H9 (cell line): ENCODE measurements around the gene F10. TPM values are rescaled to one million over a fixed set of nuclear protein-coding genes. Genes with fewer than 3 reads are reported as not detected.

Experiments used
- DNase-seq: peaks from one replicate; pipeline ENCODE4 v3.0.0-alpha.2; 2017
- H2AFZ ChIP-seq: one replicate; pipeline ENCODE4 v1.6.1; 2013; ENCODE audit warnings: mild to moderate bottlenecking, low read length, control low read depth, moderate library complexity
- H2AK5ac ChIP-seq: 2 replicates; pipeline ENCODE4 v1.6.1; 2013; ENCODE audit warnings: low read length, control low read depth, mixed read lengths; ENCODE audit not compliant: insufficient read length
- H2BK120ac ChIP-seq: one replicate; pipeline ENCODE4 v1.6.1; 2013; ENCODE audit warnings: low read depth, mild to moderate bottlenecking, low read length, control low read depth, inconsistent platforms; ENCODE audit not compliant: poor library complexity, severe bottlenecking
- H2BK12ac ChIP-seq: 2 replicates; pipeline ENCODE4 v1.6.1; 2013; ENCODE audit warnings: low read length, control low read depth, mixed read lengths, low read depth; ENCODE audit not compliant: insufficient read length
- H2BK15ac ChIP-seq: 2 replicates; pipeline ENCODE4 v1.6.1; 2013; ENCODE audit warnings: low read depth, low read length, control low read depth
- H2BK20ac ChIP-seq: one replicate; pipeline ENCODE4 v1.6.1; 2013; ENCODE audit warnings: low read depth, mild to moderate bottlenecking, low read length, control low read depth, inconsistent platforms; ENCODE audit not compliant: poor library complexity, severe bottlenecking
- H2BK5ac ChIP-seq: 2 replicates; pipeline ENCODE4 v1.6.1; 2013; ENCODE audit warnings: low read length, control low read depth, mixed read lengths; ENCODE audit not compliant: insufficient read length
- H3K14ac ChIP-seq: 2 replicates; pipeline ENCODE4 v1.6.1; 2013; ENCODE audit warnings: low read length, control low read depth; ENCODE audit not compliant: insufficient read depth
- H3K18ac ChIP-seq: 2 replicates; pipeline ENCODE4 v1.6.1; 2013; ENCODE audit warnings: low read depth, mild to moderate bottlenecking, mixed read lengths, low read length, control low read depth; ENCODE audit not compliant: insufficient read length
- H3K23ac ChIP-seq: 2 replicates; pipeline ENCODE4 v1.6.1; 2013; ENCODE audit warnings: low read length, control low read depth, mixed read lengths, low read depth; ENCODE audit not compliant: insufficient read length
- H3K23me2 ChIP-seq: 2 replicates; pipeline ENCODE4 v1.6.1; 2013; ENCODE audit warnings: low read depth, mild to moderate bottlenecking, mixed read lengths, low read length, control low read depth; ENCODE audit not compliant: insufficient read length, poor library complexity, severe bottlenecking
- H3K27ac ChIP-seq: 2 replicates; pipeline ENCODE4 v1.5.1; 2013; ENCODE audit warnings: low read length, control low read depth, mixed read lengths, low read depth; ENCODE audit not compliant: insufficient read length
- H3K27me3 ChIP-seq: 2 replicates; pipeline ENCODE4 v1.6.1; 2013; ENCODE audit warnings: low read length, control low read depth, inconsistent platforms; ENCODE audit not compliant: insufficient read depth
- H3K4ac ChIP-seq: 2 replicates; pipeline ENCODE4 v1.6.1; 2013; ENCODE audit warnings: low read depth, mild to moderate bottlenecking, control low read depth, inconsistent platforms, low read length, moderate library complexity
- H3K4me1 ChIP-seq: 2 replicates; pipeline ENCODE4 v1.6.1; 2013; ENCODE audit warnings: low read length, control low read depth, inconsistent platforms; ENCODE audit not compliant: insufficient read depth
- H3K4me2 ChIP-seq: 2 replicates; pipeline ENCODE4 v1.6.1; 2013; ENCODE audit warnings: low read length, control low read depth, mixed read lengths; ENCODE audit not compliant: insufficient read length, insufficient read depth
- H3K56ac ChIP-seq: 2 replicates; pipeline ENCODE4 v1.6.1; 2013; ENCODE audit warnings: low read depth, mild to moderate bottlenecking, mixed read lengths, low read length, control low read depth; ENCODE audit not compliant: insufficient read length
- H3K79me1 ChIP-seq: 2 replicates; pipeline ENCODE4 v1.6.1; 2013; ENCODE audit warnings: low read depth, mild to moderate bottlenecking, moderate library complexity, low read length, control low read depth, inconsistent platforms; ENCODE audit not compliant: insufficient read depth, poor library complexity, severe bottlenecking
- H3K79me2 ChIP-seq: 2 replicates; pipeline ENCODE4 v1.6.1; 2013; ENCODE audit warnings: low read length, control low read depth, inconsistent platforms; ENCODE audit not compliant: insufficient read depth
- H3K9ac ChIP-seq: 2 replicates; pipeline ENCODE4 v1.6.1; 2013; ENCODE audit warnings: low read length, control low read depth, mixed read lengths; ENCODE audit not compliant: insufficient read length; ENCODE audit errors: extremely low read depth
- H3K9me3 ChIP-seq: one replicate; pipeline ENCODE4 v1.6.1; 2013; ENCODE audit warnings: low read depth, low read length, inconsistent platforms; ENCODE audit not compliant: control insufficient read depth
- H3T11ph ChIP-seq: one replicate; pipeline ENCODE4 v1.6.1; 2013; ENCODE audit warnings: mild to moderate bottlenecking, low read length, control low read depth, inconsistent platforms
- H4K20me1 ChIP-seq: one replicate; pipeline ENCODE4 v1.6.1; 2013; ENCODE audit not compliant: control insufficient read depth, insufficient read length, insufficient read depth
- H4K5ac ChIP-seq: 2 replicates; pipeline ENCODE4 v1.6.1; 2013; ENCODE audit warnings: low read depth, mild to moderate bottlenecking, mixed read lengths, low read length, control low read depth; ENCODE audit not compliant: insufficient read length
- H4K8ac ChIP-seq: replicated peaks from 2 replicates; pipeline ENCODE4 v1.6.1; 2013; ENCODE audit warnings: low read length, control low read depth, mixed read lengths, low read depth; ENCODE audit not compliant: insufficient read length
- H4K91ac ChIP-seq: 2 replicates; pipeline ENCODE4 v1.6.1; 2013; ENCODE audit warnings: low read depth, mild to moderate bottlenecking, moderate library complexity, mixed read lengths, low read length, control low read depth; ENCODE audit not compliant: insufficient read length
- H3K27ac Mint-ChIP-seq, 3 experiments: 2 replicates in 2 of 3; 3 replicates in 1 of 3; pipeline ENCODE4 v1.8.0; 2020 to 2021; ENCODE audit warnings: mixed read lengths in 3 of 3, mild to moderate bottlenecking in 1 of 3, moderate library complexity in 1 of 3
- H3K27me3 Mint-ChIP-seq: 2 replicates; pipeline ENCODE4 v1.8.0; 2021; ENCODE audit warnings: low read depth, mild to moderate bottlenecking, moderate library complexity, mixed read lengths
- H3K36me3 Mint-ChIP-seq, 3 experiments: 2 replicates in 2 of 3; 3 replicates in 1 of 3; pipeline ENCODE4 v1.8.0; 2020 to 2021; ENCODE audit warnings: low read depth in 3 of 3, mixed read lengths in 3 of 3; ENCODE audit not compliant: insufficient read depth in 1 of 3
- H3K4me1 Mint-ChIP-seq, 2 experiments: 2 replicates each; pipeline ENCODE4 v1.8.0; 2020; ENCODE audit warnings: mixed read lengths in 2 of 2
- H3K4me3 Mint-ChIP-seq, 2 experiments: 2 replicates in 1 of 2; 3 replicates in 1 of 2; pipeline ENCODE4 v1.8.0; 2020 to 2021; ENCODE audit warnings: mild to moderate bottlenecking in 2 of 2, mixed read lengths in 2 of 2, moderate library complexity in 1 of 2
- H3K9me3 Mint-ChIP-seq, 2 experiments: 2 replicates in 1 of 2; 3 replicates in 1 of 2; pipeline ENCODE4 v1.8.0; 2020; ENCODE audit warnings: mild to moderate bottlenecking in 2 of 2, mixed read lengths in 2 of 2, moderate library complexity in 1 of 2
- CTCF ChIP-seq: fragments of 200-600 bp; sonication (generic); conservative IDR thresholded peaks from 3 replicates; pipeline ENCODE4 v1.8.0; 2021; ENCODE audit warnings: antibody characterized with exemption, mild to moderate bottlenecking
- WGBS: extraction: QIAGEN DNeasy Blood & Tissue Kit; methylation state at CpG from one replicate; pipeline ENCODE4 v1.1.7; 2013; ENCODE audit warnings: missing lambda C conversion rate, low lambda C conversion rate, mixed read lengths; ENCODE audit not compliant: insufficient read length; ENCODE audit errors: extremely low coverage; 5-methylcytosine and 5-hydroxymethylcytosine counted together
- total RNA-seq: library from RNA; stranded (reverse); gene quantifications from 2 replicates; pipeline ENCODE4 v1.2.1, GENCODE V29; 2021

The F10 gene
- total RNA-seq, 1 experiment from 2014 or later, result 1.7 TPM

GRCh38 chr13:113112893-113113845 is 9.4 kb upstream of the F10 start:
- H4K20me1 ChIP-seq, result no peaks in the 10 kb centered on the region
- Mint-ChIP-seq H3K4me3 (no peak overlapping the region), H3K27me3 (peaks cover 39% of the 10 kb centered on the region), H3K4me1 (peaks cover 0 to 4% of the 10 kb centered on the region in 2 experiments; a peak in 1 of 4 replicates), H3K9me3 (peaks cover 3 to 8% of the 10 kb centered on the region in 2 experiments; a peak in 4 of 5 replicates), H3K36me3 (peaks cover 3 to 5% (median 4%) of the 10 kb centered on the region in 3 experiments; a peak in 4 of 7 replicates), H3K27ac (no peak overlapping the region)
- H3K4me1 ChIP-seq, result no peaks in the 10 kb centered on the region
- no peak overlapping the region for H3K18ac ChIP-seq
- no peak overlapping the region for H4K8ac ChIP-seq
- H3K27me3 ChIP-seq, result peaks cover 29% of the 10 kb centered on the region; the same call in 1 of the 2 replicates
- H3K4me2 ChIP-seq, result no peak overlapping the region
- no peak overlapping the region for H2BK15ac ChIP-seq
- no peak overlapping the region for H3K23ac ChIP-seq
- no peak overlapping the region for H2BK120ac ChIP-seq
- H3K9ac ChIP-seq, result no peak overlapping the region
- H4K5ac ChIP-seq, result no peak overlapping the region
- no peaks in the 10 kb centered on the region for H3K9me3 ChIP-seq
- peaks cover 4% of the 10 kb centered on the region for H3K23me2 ChIP-seq
- no peak for TF ChIP-seq CTCF
- no peaks in the 10 kb centered on the region for H3K79me1 ChIP-seq
- no CpG with 5 or more reads among the region's 9 CpGs for WGBS
- no peak overlapping the region for H2BK5ac ChIP-seq
- no peak for DNase-seq
- H3K4ac ChIP-seq, result no peak overlapping the region
- no peak overlapping the region for H3K14ac ChIP-seq
- no peak overlapping the region for H2AK5ac ChIP-seq
- no peak overlapping the region for H4K91ac ChIP-seq
- no peak overlapping the region for H3T11ph ChIP-seq
- H3K56ac ChIP-seq, result no peak overlapping the region
- no peak overlapping the region for H2BK12ac ChIP-seq
- no peak overlapping the region for H2BK20ac ChIP-seq
- no peaks in the 10 kb centered on the region for H3K79me2 ChIP-seq
- H2AFZ ChIP-seq, result no peak overlapping the region
- no peak overlapping the region for H3K27ac ChIP-seq
